GM08714 (cell line): ENCODE results near the gene UGT3A1.
"Not testable (repeated sequence)": the region's sequence is repeated elsewhere in the genome, so short reads cannot be mapped to it uniquely, and the experiment has no call there.

Experiments
- H3K4me3 ChIP-seq: fragments of 200-500 bp; sonication (Bioruptor generic); 2 replicates; pipeline ENCODE4 v1.5.1; 2014; ENCODE audit warnings: mild to moderate bottlenecking, low read length, inconsistent platforms
- ZNF274 ChIP-seq: IDR thresholded peaks from 2 replicates; pipeline ENCODE4 v1.6.1; 2012; ENCODE audit warnings: mild to moderate bottlenecking, low read depth, low read length

UGT3A1 gene, protein sequence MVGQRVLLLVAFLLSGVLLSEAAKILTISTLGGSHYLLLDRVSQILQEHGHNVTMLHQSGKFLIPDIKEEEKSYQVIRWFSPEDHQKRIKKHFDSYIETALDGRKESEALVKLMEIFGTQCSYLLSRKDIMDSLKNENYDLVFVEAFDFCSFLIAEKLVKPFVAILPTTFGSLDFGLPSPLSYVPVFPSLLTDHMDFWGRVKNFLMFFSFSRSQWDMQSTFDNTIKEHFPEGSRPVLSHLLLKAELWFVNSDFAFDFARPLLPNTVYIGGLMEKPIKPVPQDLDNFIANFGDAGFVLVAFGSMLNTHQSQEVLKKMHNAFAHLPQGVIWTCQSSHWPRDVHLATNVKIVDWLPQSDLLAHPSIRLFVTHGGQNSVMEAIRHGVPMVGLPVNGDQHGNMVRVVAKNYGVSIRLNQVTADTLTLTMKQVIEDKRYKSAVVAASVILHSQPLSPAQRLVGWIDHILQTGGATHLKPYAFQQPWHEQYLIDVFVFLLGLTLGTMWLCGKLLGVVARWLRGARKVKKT

DNA sequence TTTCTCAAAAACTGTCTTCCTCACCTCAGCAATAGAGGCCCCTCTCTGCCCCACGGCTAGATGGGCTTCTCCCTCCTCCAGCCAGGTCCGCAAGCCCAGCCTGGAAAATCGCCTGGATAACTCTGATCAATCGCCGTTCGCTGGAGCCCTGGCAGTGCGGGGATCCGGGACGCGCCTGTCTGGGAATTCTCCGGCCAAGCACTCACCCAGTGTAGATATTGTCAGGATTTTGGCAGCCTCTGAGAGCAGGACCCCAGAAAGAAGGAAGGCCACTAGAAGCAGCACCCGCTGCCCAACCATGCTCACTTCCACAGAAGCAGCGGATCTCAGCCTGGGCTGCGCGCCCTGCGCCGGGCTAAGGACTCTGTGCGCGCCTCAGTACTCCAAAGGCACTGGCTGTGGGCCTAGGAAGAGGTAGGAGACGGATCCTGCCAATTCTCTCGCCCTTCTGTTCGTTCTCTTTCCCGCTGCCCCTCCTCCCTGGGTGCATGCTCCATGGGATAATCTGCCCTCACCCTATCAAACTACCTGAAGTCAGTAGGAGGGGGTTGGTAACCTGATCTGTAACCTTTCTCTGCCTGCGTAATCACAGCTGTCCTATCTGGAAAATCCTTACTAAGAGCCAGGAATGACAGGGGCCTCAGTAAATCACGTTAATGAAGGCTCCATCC is at the start of gene UGT3A1:
Gene UGT3A1 (minus strand): TSS at position 450 of the 671 bp plus-strand sequence. CDS start 150 bp downstream, at position 300.
- TF ChIP-seq ZNF274: no peak
- H3K4me3 ChIP-seq: no peak within 1 kb of the TSS

- H3K4me3 ChIP-seq: no peak overlapping the region
- no peak for TF ChIP-seq ZNF274
Measured at GRCh38 chr5:36035696-36036095, 44.5 kb upstream of the UGT3A1 start.

GRCh38 chr5:36034536-36035134 is 43.4 kb upstream of the UGT3A1 start:
- not testable (repeated sequence) for H3K4me3 ChIP-seq

GRCh38 chr5:36033486-36033885 is 42.3 kb upstream of the UGT3A1 start:
- no peak for TF ChIP-seq ZNF274
- H3K4me3 ChIP-seq: no peak overlapping the region

- no peak for TF ChIP-seq ZNF274
- H3K4me3 ChIP-seq: no peak overlapping the region
Measured at GRCh38 chr5:36033047-36033446, 41.9 kb upstream of the UGT3A1 start.

- no peak for TF ChIP-seq ZNF274
- H3K4me3 ChIP-seq: no peak overlapping the region
Measured at GRCh38 chr5:36031223-36031622, 40.0 kb upstream of the UGT3A1 start.

DNA sequence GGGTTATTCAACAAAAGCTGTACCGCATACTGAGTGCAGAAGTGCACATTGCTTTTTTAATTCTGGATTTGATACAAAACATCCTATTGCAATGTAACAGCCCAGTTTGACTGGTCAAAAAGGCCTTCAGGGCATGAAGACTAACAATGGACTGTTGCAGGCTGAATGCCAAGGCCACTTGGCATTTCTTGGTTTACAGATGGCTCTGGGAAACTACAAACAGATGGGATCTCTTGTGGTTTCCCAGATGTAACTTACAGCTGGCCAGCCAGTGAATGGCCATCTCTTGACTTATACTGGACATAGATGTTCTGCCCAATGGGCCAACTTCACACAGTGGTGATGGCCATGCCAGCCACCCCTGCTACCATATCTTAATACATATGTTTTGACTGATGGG is 38.7 kb upstream of the UGT3A1 start:
- no peak for TF ChIP-seq ZNF274

GRCh38 chr5:36028816-36029465 is 37.8 kb upstream of the UGT3A1 start:
- no peak overlapping the region for H3K4me3 ChIP-seq
- TF ChIP-seq ZNF274: no peak

More for the DNA sequence above, 38.7 kb upstream of the UGT3A1 start:
- no peak overlapping the region for H3K4me3 ChIP-seq

GRCh38 chr5:36027711-36028110 is 36.5 kb upstream of the UGT3A1 start:
- no peak for TF ChIP-seq ZNF274
- H3K4me3 ChIP-seq: no peak overlapping the region

DNA sequence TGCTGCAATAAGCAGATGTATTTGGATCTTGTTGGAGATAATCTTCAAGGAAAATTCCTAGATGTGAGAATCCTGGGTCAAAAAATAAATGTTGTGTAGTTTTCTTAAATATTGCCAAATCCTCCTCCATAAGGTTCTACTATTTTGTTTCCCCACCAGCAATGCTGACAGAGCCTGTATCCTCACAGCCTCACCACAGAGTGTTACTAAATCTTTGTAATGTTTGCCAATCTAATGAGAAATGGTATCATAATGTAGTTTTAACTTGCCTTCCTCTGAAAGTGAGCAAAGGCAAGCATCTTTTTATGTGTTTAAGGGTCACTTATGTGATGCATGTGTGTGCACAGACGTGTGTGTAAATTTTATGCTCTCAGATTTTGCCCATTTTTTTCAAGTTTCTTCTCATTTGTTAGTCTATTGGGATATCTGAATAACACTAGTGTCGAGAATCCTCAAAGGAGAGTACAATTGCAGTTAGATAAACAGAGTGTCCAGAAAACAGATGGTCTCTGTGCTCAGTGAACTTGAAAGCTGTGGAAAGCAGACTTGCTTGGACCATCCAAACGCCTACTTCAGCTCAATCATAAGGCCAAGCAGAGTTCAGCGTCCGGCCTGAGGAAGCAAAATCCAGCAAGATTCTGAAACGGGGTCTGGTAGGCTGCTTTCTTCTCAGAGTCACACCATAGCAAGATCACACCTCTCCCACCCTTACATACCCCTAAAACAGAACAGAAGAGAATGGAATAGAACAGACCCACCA is 35.7 kb upstream of the UGT3A1 start:
- no peak for TF ChIP-seq ZNF274
- no peak overlapping the region for H3K4me3 ChIP-seq

DNA sequence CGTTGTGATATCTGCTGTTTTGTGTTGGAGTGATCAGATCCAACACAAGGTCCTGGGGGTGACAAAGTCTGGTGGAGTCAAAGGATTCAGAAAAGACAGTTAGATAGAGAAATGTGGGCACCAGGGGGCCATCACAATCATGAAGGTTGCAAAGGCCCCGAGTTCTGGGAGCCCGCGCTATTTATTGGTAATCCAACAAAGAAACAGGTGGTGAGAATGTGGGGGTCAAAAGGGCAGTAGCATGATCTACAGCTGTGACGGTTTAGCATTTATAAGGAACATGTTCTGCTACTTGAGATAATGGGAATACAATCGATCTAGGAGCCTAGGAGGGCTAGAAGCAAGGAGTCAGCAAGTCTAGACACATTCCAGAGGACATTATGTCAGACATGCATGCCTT is 31.1 kb upstream of the UGT3A1 start:
- not testable (repeated sequence) for H3K4me3 ChIP-seq

DNA sequence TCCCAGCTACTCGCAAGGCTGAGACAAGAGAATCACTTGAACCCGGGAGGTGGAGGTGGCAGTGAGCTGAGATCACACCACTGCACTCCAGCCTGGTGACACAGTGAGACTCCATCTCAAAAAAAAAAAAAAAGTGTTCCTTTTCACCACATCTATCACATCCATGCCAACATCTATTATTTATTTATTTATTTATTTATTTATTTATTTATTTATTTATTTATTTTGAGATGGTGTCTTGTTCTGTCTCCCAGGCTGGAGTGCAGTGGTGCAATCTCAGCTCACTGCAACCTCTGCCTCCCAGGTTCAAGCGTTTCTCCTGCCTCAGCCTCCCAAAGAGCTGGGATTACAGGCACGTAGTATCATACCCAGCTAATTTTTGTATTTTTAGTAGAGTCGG is 28.4 kb upstream of the UGT3A1 start:
- not testable (repeated sequence) for H3K4me3 ChIP-seq

GRCh38 chr5:36017622-36018021 is 26.4 kb upstream of the UGT3A1 start:
- TF ChIP-seq ZNF274: no peak
- H3K4me3 ChIP-seq: no peak overlapping the region

GRCh38 chr5:36017004-36017403 is 25.8 kb upstream of the UGT3A1 start:
- TF ChIP-seq ZNF274: no peak
- H3K4me3 ChIP-seq: no peak overlapping the region
